GM12878 (cell line): ENCODE measurements around the gene NSFL1C. TPM values are rescaled to one million over a fixed set of nuclear protein-coding genes. Genes with fewer than 3 reads are reported as not detected.

Experiments
- ATAC-seq: fragments of 200-7000 bp; cut with Tn5 transposase; 3 replicates; pipeline ENCODE4 v1.9.1; 2020; ENCODE audit warnings: mild to moderate bottlenecking, moderate library complexity
- BruUV-seq: library from RNA; stranded (reverse); fragments of 400-500 nt; replicated peaks from 2 replicates; lab custom pipeline; 2021; lab: Mats Ljungman, UMichigan
- CTCF ChIA-PET: fragments of 300-600 bp; sonication (Branson Sonifier 250); formaldehyde crosslinking; extraction: SDS; loops from one replicate; lab custom pipeline; 2021; ENCODE audit warnings: inconsistent platforms; lab: Yijun Ruan, JAX
- POLR2A ChIA-PET: fragments of 350-600 bp; formaldehyde crosslinking; extraction: SDS; loops from one replicate; lab custom pipeline; 2021; ENCODE audit warnings: inconsistent platforms; lab: Charles Lee
- RAD21 ChIA-PET: fragments of 300-600 bp; sonication (Branson Sonifier 250); formaldehyde crosslinking; loops from one replicate; lab custom pipeline; 2023; ENCODE audit warnings: antibody characterized with exemption; ENCODE audit not compliant: unreplicated experiment; lab: Charles Lee
- SMC1A ChIA-PET: fragments of 300-600 bp; sonication (Branson Sonifier 250); formaldehyde crosslinking; loops from one replicate; lab custom pipeline; 2023; ENCODE audit not compliant: unreplicated experiment, uncharacterized antibody; lab: Charles Lee
- DNase-seq: peaks from one replicate; pipeline ENCODE4 v3.0.0-alpha.2; 2011; ENCODE audit warnings: low read depth, low spot score
- FAIRE-seq: peaks from 3 replicates; lab custom pipeline; 2011; peaks lifted over from hg19 to GRCh38; lab: Jason Lieb, UNC
- H2AFZ ChIP-seq: 2 replicates; pipeline ENCODE4 v1.6.0; 2011; ENCODE audit warnings: low read depth, low read length, control low read depth; ENCODE audit not compliant: control insufficient read depth
- H3K27ac ChIP-seq: 2 replicates; pipeline ENCODE4 v1.5.1; 2011; ENCODE audit warnings: control low read depth; ENCODE audit not compliant: control insufficient read depth, insufficient read depth
- H3K27me3 ChIP-seq, 2 experiments: replicated peaks in 1 of 2; 2 replicates each; pipeline versions ENCODE4 v1.6.0 to v1.6.1; 2011; ENCODE audit warnings: low read length in 1 of 2; ENCODE audit not compliant: control insufficient read depth in 2 of 2, insufficient read depth in 2 of 2
- H3K36me3 ChIP-seq, 2 experiments: 2 replicates each; pipeline ENCODE4 v1.5.1; 2011; ENCODE audit warnings: low read length in 1 of 2; ENCODE audit not compliant: control insufficient read depth in 2 of 2, insufficient read depth in 2 of 2
- H3K4me1 ChIP-seq: 2 replicates; pipeline ENCODE4 v1.6.1; 2011; ENCODE audit warnings: mild to moderate bottlenecking, low read length, moderate library complexity, mixed read lengths; ENCODE audit not compliant: control insufficient read depth, insufficient read depth
- H3K4me2 ChIP-seq: 2 replicates; pipeline ENCODE4 v1.6.0; 2011; ENCODE audit warnings: control low read depth; ENCODE audit not compliant: control insufficient read depth, insufficient read depth
- H3K4me3 ChIP-seq: fragments of 200-600 bp; sonication (generic); 2 replicates; pipeline ENCODE4 v1.5.1; 2016
- H3K79me2 ChIP-seq: 2 replicates; pipeline ENCODE4 v1.6.0; 2011; ENCODE audit warnings: low read length; ENCODE audit not compliant: control insufficient read depth, insufficient read depth
- H3K9ac ChIP-seq: 2 replicates; pipeline ENCODE4 v1.8.0; 2011; ENCODE audit warnings: low read length, control low read depth, mixed read lengths; ENCODE audit not compliant: control insufficient read depth, insufficient read depth
- H3K9me3 ChIP-seq: replicated peaks from 3 replicates; pipeline ENCODE4 v1.5.1; 2011; ENCODE audit warnings: mild to moderate bottlenecking, low read length; ENCODE audit not compliant: control insufficient read depth, insufficient read depth
- H4K20me1 ChIP-seq: 2 replicates; pipeline ENCODE4 v1.6.0; 2011; ENCODE audit not compliant: control insufficient read depth, insufficient read depth
- BCL11A ChIP-seq: IDR thresholded peaks from 2 replicates; pipeline ENCODE4 v1.6.1; 2011; ENCODE audit warnings: low read depth, low read length
- EP300 ChIP-seq, 2 experiments: fragments of 150-350 bp in 1 of 2; IDR thresholded peaks; 2 replicates each; pipeline ENCODE4 v1.6.1; 2011 to 2012; ENCODE audit warnings: low read depth in 2 of 2, low read length in 2 of 2, borderline replicate concordance in 1 of 2, improper control_type of control experiment in 1 of 2, inconsistent platforms in 1 of 2; ENCODE audit not compliant: control insufficient read depth in 1 of 2
- HDAC6 ChIP-seq: fragments of 200-600 bp; sonication (generic); IDR thresholded peaks from one replicate; pipeline ENCODE4 v1.8.0; 2017; ENCODE audit warnings: antibody characterized with exemption; ENCODE audit not compliant: unreplicated experiment
- MTA3 ChIP-seq: IDR thresholded peaks from 2 replicates; pipeline ENCODE4 v1.6.1; 2012; ENCODE audit warnings: low read length, inconsistent platforms, borderline replicate concordance
- NFYB ChIP-seq: IDR thresholded peaks from 2 replicates; pipeline ENCODE4 v1.6.1; 2011; ENCODE audit warnings: low read depth, mild to moderate bottlenecking, low read length, improper control_type of control experiment, moderate library complexity; ENCODE audit not compliant: insufficient read depth
- NR2C1 ChIP-seq: fragments of 450-650 bp; IDR thresholded peaks from 2 replicates; pipeline ENCODE4 v1.6.1; 2017; ENCODE audit warnings: antibody characterized with exemption, mild to moderate bottlenecking, moderate library complexity
- NR2F1 ChIP-seq: fragments of 450-650 bp; conservative IDR thresholded peaks from 2 replicates; pipeline ENCODE4 v1.6.1; 2017; ENCODE audit warnings: mild to moderate bottlenecking
- RAD21 ChIP-seq: IDR thresholded peaks from 2 replicates; pipeline ENCODE4 v1.6.1; 2011; ENCODE audit warnings: mild to moderate bottlenecking, low read depth, low read length, moderate library complexity; ENCODE audit not compliant: insufficient read depth
- RB1 ChIP-seq: fragments of 450-650 bp; formaldehyde crosslinking; IDR thresholded peaks from 2 replicates; pipeline ENCODE4 v1.6.1; 2017; ENCODE audit warnings: mild to moderate bottlenecking, borderline replicate concordance
- SIX5 ChIP-seq: IDR thresholded peaks from 2 replicates; pipeline ENCODE4 v1.6.1; 2011; ENCODE audit warnings: mild to moderate bottlenecking, low read depth, low read length, moderate library complexity; ENCODE audit not compliant: severe bottlenecking
- SKIL ChIP-seq: fragments of 450-650 bp; IDR thresholded peaks from 2 replicates; pipeline ENCODE4 v1.6.1; 2017; ENCODE audit warnings: mild to moderate bottlenecking, low read depth, inconsistent platforms; ENCODE audit not compliant: poor library complexity, severe bottlenecking
- SRF ChIP-seq, 2 experiments: IDR thresholded peaks; 2 replicates each; pipeline ENCODE4 v1.6.1; 2011; ENCODE audit warnings: low read depth in 2 of 2, low read length in 2 of 2, mild to moderate bottlenecking in 1 of 2, moderate library complexity in 1 of 2
- SUZ12 ChIP-seq: fragments of 200-600 bp; sonication (generic); IDR thresholded peaks from one replicate; pipeline ENCODE4 v1.6.1; 2018; ENCODE audit warnings: antibody characterized with exemption, mild to moderate bottlenecking; ENCODE audit not compliant: unreplicated experiment
- USF1 ChIP-seq: IDR thresholded peaks from 2 replicates; pipeline ENCODE4 v1.6.1; 2011; ENCODE audit warnings: borderline replicate concordance, low read depth, mild to moderate bottlenecking, moderate library complexity, mixed read lengths, low read length; ENCODE audit not compliant: insufficient read depth; ENCODE audit errors: extremely low read length
- ZBTB33 ChIP-seq: fragments of 450-650 bp; IDR thresholded peaks from 2 replicates; pipeline ENCODE4 v1.6.1; 2017; ENCODE audit warnings: mild to moderate bottlenecking
- ZZZ3 ChIP-seq: IDR thresholded peaks from 2 replicates; pipeline ENCODE4 v1.6.1; 2011; ENCODE audit warnings: low read depth; ENCODE audit not compliant: control insufficient read depth, insufficient read length
- WGBS: methylation state at CpG from one replicate; pipeline ENCODE4 v1.1.6; 2016; ENCODE audit warnings: low lambda C conversion rate; ENCODE audit not compliant: insufficient replicate concordance, insufficient coverage; ENCODE audit errors: missing lambda C conversion rate; 5-methylcytosine and 5-hydroxymethylcytosine counted together
- in situ Hi-C: fragments of 300-500 bp; cut with MboI; formaldehyde crosslinking; loops from 9 replicates; pipeline ENCODE4 v1.14.3; 2018; ENCODE audit warnings: mixed read lengths
- intact Hi-C: fragments of 100-400 bp; cut with micrococcal nuclease; formaldehyde crosslinking; loops from one replicate; pipeline ENCODE4 v1.14.2; 2022; ENCODE audit not compliant: unreplicated experiment
- polyA plus RNA-seq, 11 experiments: library from polyadenylated mRNA; depleted of rRNA in 4 of 11; unstranded in 6 of 11; stranded (reverse) in 5 of 11; fragments of >200 nt; fragmentation: Nextera tagmentation in 4 of 11; fragmentation: Illumina TruSeq in 1 of 11; extraction: Ambion mirVana in 4 of 11; extraction: Trizol in 1 of 11; gene quantifications; 1 replicate in 1 of 11; 2 replicates in 10 of 11; pipeline versions ENCODE4 v1.2.1 to v1.2.3, GENCODE V29; 2011 to 2016; ENCODE audit warnings: inconsistent platforms in 2 of 11, missing spikeins in 2 of 11, low read depth in 1 of 11
- total RNA-seq, 4 experiments: library from RNA; depleted of rRNA in 3 of 4; stranded (reverse); fragments of >200 nt in 3 of 4; fragmentation: Illumina TruSeq in 1 of 4; extraction: Trizol in 1 of 4; gene quantifications; 2 replicates each; pipeline versions ENCODE4 v1.2.1 to v1.2.3, GENCODE V29; 2013 to 2021

Gene NSFL1C
- total and polyA plus RNA-seq, 10 of the 15 experiments (the other 5 are each of a cell fraction or from before 2014, with no cell fraction given) = 21.5 to 100 (median 38.1) TPM

GRCh38 chr20:1505871-1506270, 39.2 kb upstream of the NSFL1C start:
- H3K9ac ChIP-seq = no peak overlapping the region
- ChIA-PET CTCF (interaction anchor here (0.8 to 7.6 kb wide), 8 partner anchors 17 to 271 kb away, joined by 3 to 66 read pairs (median 6); no protein-coding TSS in a partner anchor), RAD21 (interaction anchor here (0.8 to 5.6 kb wide), 3 partner anchors 70 to 228 kb away, joined by 3 to 44 read pairs (median 5); no protein-coding TSS in a partner anchor), POLR2A (no interaction called here), SMC1A (interaction anchor here (0.9 to 11.1 kb wide), 8 partner anchors 17 to 296 kb away, joined by 3 to 138 read pairs (median 4); no protein-coding TSS in a partner anchor)
- H3K36me3 ChIP-seq = no peaks in the 10 kb centered on the region
- ATAC-seq (no peak), FAIRE-seq (no peak), DNase-seq (no peak)
- no TSS peak for BruUV-seq
- H3K27ac ChIP-seq = no peak overlapping the region
- H3K9me3 ChIP-seq = peaks cover 3% of the 10 kb centered on the region; the same call in 1 of the 3 replicates
- H3K79me2 ChIP-seq = no peaks in the 10 kb centered on the region
- in situ Hi-C loops = no loop called here
- H3K4me1 ChIP-seq = 0 out of 2 replicates have a peak, but pooled peaks cover 3% of the 10 kb centered on the region
- WGBS = 50% methylated on average over 1 of the region's 1 CpG
- no peak overlapping the region for H3K4me3 ChIP-seq
- intact Hi-C loops = loop anchor here (5.0 kb wide), 1 partner anchor 126 kb away; no protein-coding TSS in a partner anchor
- no peak overlapping the region for H2AFZ ChIP-seq
- no peaks in the 10 kb centered on the region for H4K20me1 ChIP-seq
- TF ChIP-seq SIX5 = no peak
- no peak for TF ChIP-seq HDAC6
- TF ChIP-seq NR2C1 = no peak
- no peak for TF ChIP-seq NFYB
- TF ChIP-seq NR2F1 = no peak
- no peak for TF ChIP-seq USF1
- no peak for TF ChIP-seq SRF (IDR thresholded peaks at IDR 0.05; ENCODE audit: low read depth in 2 of 2, low read length in 2 of 2)
- no peak for TF ChIP-seq MTA3
- no peak for TF ChIP-seq BCL11A
- TF ChIP-seq RAD21 = no peak
- TF ChIP-seq ZZZ3 = no peak
- no peak for TF ChIP-seq SKIL
- no peak for TF ChIP-seq ZBTB33
- TF ChIP-seq RB1 = no peak
- no peak for TF ChIP-seq EP300 (IDR thresholded peaks at IDR 0.05; ENCODE audit: borderline replicate concordance in 1 of 2, control insufficient read depth in 1 of 2, low read depth in 2 of 2, low read length in 2 of 2)
- no peak for TF ChIP-seq SUZ12
- TF ChIP-seq, all 136 proteins: peak for 0
- H3K4me2 ChIP-seq = no peak overlapping the region
- peaks cover 0 to 8% of the 10 kb centered on the region in 2 experiments; a peak in 1 of 4 replicates for H3K27me3 ChIP-seq
